HL-60 (cell line): Measurements from ENCODE around the gene MZT1.

ENCODE experiments used
- DNase-seq, 2 experiments: peaks; one replicate each; pipeline ENCODE4 v3.0.0-alpha.2; 2010 to 2020; ENCODE audit warnings: low read depth in 1 of 2, low spot score in 1 of 2
- H3K27ac ChIP-seq: fragments of 250-450 bp; sonication (Bioruptor Pico); replicated peaks from 2 replicates; pipeline ENCODE4 v1.5.1; 2020; ENCODE audit warnings: mild to moderate bottlenecking, moderate library complexity
- H3K27me3 ChIP-seq: fragments of 250-450 bp; sonication (Bioruptor Pico); 2 replicates; pipeline ENCODE4 v1.5.1; 2021; ENCODE audit warnings: mild to moderate bottlenecking, moderate library complexity; ENCODE audit not compliant: insufficient read depth, poor library complexity, severe bottlenecking
- H3K4me3 ChIP-seq: replicated peaks from 2 replicates; pipeline ENCODE4 v1.5.1; 2011; ENCODE audit warnings: mild to moderate bottlenecking, control low read depth, low read length; ENCODE audit not compliant: insufficient read depth
- CTCF ChIP-seq: IDR thresholded peaks from one replicate; pipeline ENCODE4 v1.5.1; 2011; ENCODE audit warnings: low read length, control low read depth, inconsistent platforms; ENCODE audit not compliant: insufficient read depth
- GABPA ChIP-seq: IDR thresholded peaks from 2 replicates; pipeline ENCODE4 v1.6.1; 2012; ENCODE audit warnings: low read depth
- POLR2AphosphoS5 ChIP-seq: IDR thresholded peaks from 2 replicates; pipeline ENCODE4 v1.6.1; 2012; ENCODE audit warnings: low read depth
- REST ChIP-seq: IDR thresholded peaks from 2 replicates; pipeline ENCODE4 v1.6.1; 2012; ENCODE audit warnings: low read depth; ENCODE audit not compliant: insufficient replicate concordance
- SPI1 ChIP-seq: IDR thresholded peaks from 2 replicates; pipeline ENCODE4 v1.6.1; 2012; ENCODE audit warnings: low read depth, mild to moderate bottlenecking, borderline replicate concordance

The MZT1 gene

GRCh38 chr13:72760189-72760588 is 32.8 kb upstream of the MZT1 start:
- Histone ChIP-seq H3K27ac (no peak overlapping the region), H3K4me3 (no peak overlapping the region), H3K27me3 (no peaks in the 10 kb centered on the region)
- TF ChIP-seq REST, result no peak
- DNase-seq, result no peak

- Histone ChIP-seq H3K4me3 (no peak overlapping the region), H3K27me3 (no peaks in the 10 kb centered on the region), H3K27ac (no peak overlapping the region)
- no peak for TF ChIP-seq POLR2AphosphoS5
- TF ChIP-seq CTCF, result no peak
- no peak for TF ChIP-seq SPI1
- TF ChIP-seq GABPA, result no peak
- no peak for TF ChIP-seq REST
- DNase-seq, result no peak
Observed at GRCh38 chr13:72757792-72758535, 30.5 kb upstream of the MZT1 start.

- H3K27ac ChIP-seq, result no peak overlapping the region
- DNase-seq, result no peak
- no peak overlapping the region for H3K4me3 ChIP-seq
- TF ChIP-seq REST (no peak), CTCF (no peak), POLR2AphosphoS5 (no peak), GABPA (no peak), SPI1 (no peak)
- H3K27me3 ChIP-seq, result no peaks in the 10 kb centered on the region
Observed at GRCh38 chr13:72754111-72754510, 26.7 kb upstream of the MZT1 start.

GRCh38 chr13:72751220-72751619 is 23.8 kb upstream of the MZT1 start:
- no peak for TF ChIP-seq POLR2AphosphoS5
- TF ChIP-seq REST, result no peak
- TF ChIP-seq SPI1, result no peak
- no peak for TF ChIP-seq GABPA
- no peak for TF ChIP-seq CTCF
- no peak overlapping the region for H3K27ac ChIP-seq
- H3K4me3 ChIP-seq, result no peak overlapping the region
- H3K27me3 ChIP-seq, result no peaks in the 10 kb centered on the region
- no peak for DNase-seq
